Activated CD4-positive, alpha-beta T cell treated with anti-CD3 and anti-CD28 coated beads, Interleukin-2, Interleukin-4, amounts not matched to agents 100 ng/mL and 50 ng/mL, durations not matched to agents 16 hours and 8 hours (primary cell): ENCODE results near the gene USP33.
"Not testable (repeated sequence)": the region's sequence is repeated elsewhere in the genome, so short reads cannot be mapped to it uniquely, and the experiment has no call there.

Experiments used
- DNase-seq: peaks from one replicate; pipeline ENCODE4 v3.0.0-alpha.2; 2020; ENCODE audit warnings: low spot score

Gene USP33

GRCh38 chr1:77739235-77739634 lies 20.4 kb downstream of the USP33 start:
- DNase-seq = no peak

GRCh38 chr1:77732090-77732489 lies 27.6 kb downstream of the USP33 start:
- no peak for DNase-seq

- DNase-seq = no peak
Observed at GRCh38 chr1:77725706-77726105, 33.9 kb downstream of the USP33 start.

- DNase-seq = no peak
Observed at GRCh38 chr1:77718181-77718580, 41.5 kb downstream of the USP33 start.

GRCh38 chr1:77716065-77716464 lies 43.6 kb downstream of the USP33 start:
- no peak for DNase-seq

GRCh38 chr1:77709727-77710126 lies 49.9 kb downstream of the USP33 start:
- no peak for DNase-seq

GRCh38 chr1:77706321-77706720 lies 53.3 kb downstream of the USP33 start:
- DNase-seq = no peak

GRCh38 chr1:77704736-77705135 lies 54.9 kb downstream of the USP33 start:
- DNase-seq = no peak

- not testable (repeated sequence) for DNase-seq
Observed at GRCh38 chr1:77699673-77700072, 60.0 kb downstream of the USP33 start.

- DNase-seq = no peak
Observed at GRCh38 chr1:77697441-77697840, 62.2 kb downstream of the USP33 start.

- no peak for DNase-seq
Observed at GRCh38 chr1:77688939-77689338, 70.7 kb downstream of the USP33 start.

GRCh38 chr1:77687519-77687906 lies 72.1 kb downstream of the USP33 start:
- no peak for DNase-seq

- no peak for DNase-seq
Observed at GRCh38 chr1:77686796-77687518, 72.7 kb downstream of the USP33 start.

- peak; percentile 93 for DNase-seq
Observed at GRCh38 chr1:77683160-77684148, 76.2 kb downstream of the USP33 start.

- peak; percentile 94 for DNase-seq
Observed at GRCh38 chr1:77682460-77683159, 77.0 kb downstream of the USP33 start, which contains the start of gene ZZZ3. TSS of gene ZZZ3 (minus strand) at chr1:77682658. CDS start at chr1:77633354, 49,304 bp downstream.

GRCh38 chr1:77680173-77680572 lies 79.5 kb downstream of the USP33 start:
- DNase-seq = no peak

GRCh38 chr1:77678660-77679610 lies 80.7 kb downstream of the USP33 start:
- DNase-seq = no peak

- DNase-seq = not testable (repeated sequence)
Observed at GRCh38 chr1:77674807-77675206, 84.8 kb downstream of the USP33 start.

GRCh38 chr1:77673716-77674355 lies 85.8 kb downstream of the USP33 start:
- DNase-seq = no peak

GRCh38 chr1:77673030-77673429 lies 86.6 kb downstream of the USP33 start:
- DNase-seq = no peak

- DNase-seq = peak; percentile 28
Observed at GRCh38 chr1:77672374-77672773, 87.3 kb downstream of the USP33 start.
